GM19025 (cell line): ENCODE measurements around the gene TUBB1.

Source experiments
- ATAC-seq: cut with Tn5 transposase; IDR thresholded peaks from one replicate; pipeline ENCODE4 v1.9.1; 2021; ENCODE audit warnings: mild to moderate bottlenecking, low read depth, moderate library complexity; ENCODE audit not compliant: unreplicated experiment

The TUBB1 gene

DNA sequence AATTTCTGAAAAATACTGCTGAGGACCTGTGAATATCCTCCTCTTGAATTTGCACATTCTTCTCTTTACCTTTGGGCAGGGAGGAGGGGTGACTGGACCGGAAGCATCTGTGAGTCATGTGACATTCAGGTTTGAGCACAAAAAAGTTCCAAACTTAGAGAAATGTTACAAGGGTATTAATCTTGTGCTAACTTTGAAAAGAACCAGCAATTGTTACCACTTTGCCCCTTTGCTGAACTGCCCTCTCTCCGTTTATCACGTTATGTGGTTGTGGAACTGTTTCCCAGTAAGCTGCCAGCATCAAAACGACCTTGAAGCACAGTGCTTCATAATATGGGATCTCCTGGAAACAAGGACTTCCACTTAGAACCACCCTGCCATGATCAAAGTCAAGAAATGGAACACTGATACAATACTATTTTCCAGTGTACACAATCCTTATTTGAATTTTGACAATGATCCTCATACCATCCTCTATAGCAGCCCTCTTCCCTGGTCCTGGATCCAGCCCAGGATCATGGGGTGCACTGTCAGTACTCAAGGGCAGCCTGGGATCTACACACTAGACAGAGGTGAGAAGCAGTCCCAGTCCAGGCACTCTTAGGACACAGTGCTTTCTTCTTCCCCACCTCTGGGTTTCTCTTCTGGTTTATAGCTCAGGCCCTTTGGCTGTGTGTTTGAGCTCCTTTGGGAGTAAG is 2.3 kb upstream of the TUBB1 start:
- ATAC-seq = no peak

DNA sequence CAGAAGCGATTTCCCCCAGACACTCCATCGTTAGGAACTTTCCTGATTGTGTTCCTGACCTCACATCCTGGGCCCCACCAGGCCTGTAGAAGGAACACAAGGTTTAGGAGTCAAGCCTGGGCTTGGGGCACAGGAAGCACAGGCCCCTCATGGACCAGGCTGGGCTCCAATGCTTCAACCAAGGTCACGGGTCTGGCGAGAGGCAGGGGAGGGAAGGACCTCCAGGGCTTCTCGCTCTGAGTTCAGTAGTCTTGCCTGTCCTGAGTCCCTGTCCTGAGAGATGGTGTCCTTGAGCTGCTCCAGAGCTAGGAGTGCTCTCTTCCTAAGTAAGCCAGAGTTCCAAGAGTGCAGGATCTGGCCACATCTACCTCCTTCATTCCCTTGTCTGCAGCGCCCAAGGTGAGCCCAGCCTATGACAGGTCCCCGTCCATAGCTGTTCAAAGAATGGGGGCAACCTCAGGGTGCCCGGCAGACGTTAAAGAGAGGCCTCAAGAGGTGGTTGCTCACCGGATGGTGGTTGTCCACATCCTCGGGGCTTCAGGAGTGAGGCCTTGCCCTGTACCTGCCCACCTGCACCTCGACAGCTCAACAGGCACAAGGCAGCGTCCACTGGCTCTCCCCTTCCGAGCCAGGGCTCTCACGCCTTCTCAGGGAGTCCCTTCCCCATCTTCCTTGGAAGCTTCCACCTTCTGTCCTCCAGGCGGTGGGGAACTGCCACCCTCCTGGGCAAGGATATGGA is 1.6 kb upstream of the TUBB1 start:
- no peak for ATAC-seq

DNA sequence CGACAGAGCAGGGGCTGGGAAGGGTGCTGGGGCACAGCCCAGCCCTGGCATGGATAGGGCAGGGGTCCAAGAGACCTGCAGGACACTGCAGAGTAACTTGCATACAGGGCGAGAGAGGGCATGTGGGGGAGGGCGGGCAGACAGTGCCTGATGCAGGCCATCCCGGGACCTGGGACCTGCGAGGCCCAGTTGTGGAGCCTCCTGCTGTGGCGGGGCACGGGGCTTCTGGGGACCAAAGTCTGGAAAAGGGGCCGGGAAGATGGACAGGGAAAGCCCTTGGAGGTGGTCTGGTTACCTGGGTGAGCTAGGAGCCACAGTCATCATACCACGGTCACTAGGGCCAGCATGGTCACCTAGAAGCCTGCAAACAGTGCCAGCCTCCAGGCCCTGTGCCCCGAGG is 412 bp upstream of the TUBB1 start:
- ATAC-seq = no peak

DNA sequence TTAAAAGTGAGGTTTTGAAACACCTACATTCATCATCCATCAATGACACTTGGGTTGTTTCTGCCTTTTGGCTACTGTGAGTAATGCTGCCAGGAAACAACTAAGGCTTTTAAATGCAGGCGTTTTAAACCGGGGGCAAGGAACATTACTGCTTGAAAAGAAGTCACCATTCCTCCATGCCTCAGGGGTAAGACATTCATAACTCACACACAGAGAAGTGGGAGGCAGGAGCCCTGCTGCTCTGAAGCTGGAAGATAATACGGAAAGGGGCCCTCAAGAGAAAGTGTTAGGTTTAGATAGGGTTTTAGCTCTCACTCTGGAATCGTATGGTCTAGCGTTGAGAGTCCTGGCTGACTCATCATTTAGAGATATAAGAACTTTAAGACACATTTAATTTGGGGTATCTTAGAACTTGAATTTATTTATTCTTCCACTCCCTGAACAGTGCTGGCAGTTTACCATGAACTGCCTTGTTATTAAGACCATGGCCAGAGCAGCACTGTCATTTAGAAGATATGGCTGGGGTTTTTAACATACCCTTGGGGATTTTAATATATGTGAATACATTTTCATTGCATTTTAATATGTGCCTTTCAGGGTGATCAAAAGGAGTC is 1.8 kb downstream of the TUBB1 start:
- ATAC-seq = no peak

- no peak for ATAC-seq
Observed at GRCh38 chr20:59022754-59023153, 3.5 kb downstream of the TUBB1 start.

DNA sequence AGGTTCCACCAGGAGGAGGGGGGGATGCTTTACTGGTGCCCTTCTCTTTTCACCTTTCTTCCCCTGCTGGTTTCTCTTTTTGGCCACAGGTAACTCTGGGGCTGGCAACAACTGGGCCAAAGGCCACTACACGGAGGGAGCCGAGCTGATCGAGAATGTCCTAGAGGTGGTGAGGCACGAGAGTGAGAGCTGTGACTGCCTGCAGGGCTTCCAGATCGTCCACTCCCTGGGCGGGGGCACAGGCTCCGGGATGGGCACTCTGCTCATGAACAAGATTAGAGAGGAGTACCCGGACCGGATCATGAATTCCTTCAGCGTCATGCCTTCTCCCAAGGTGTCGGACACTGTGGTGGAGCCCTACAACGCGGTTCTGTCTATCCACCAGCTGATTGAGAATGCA is 4.4 kb downstream of the TUBB1 start:
- no peak for ATAC-seq

GRCh38 chr20:59024111-59024530 is 4.9 kb downstream of the TUBB1 start:
- ATAC-seq = no peak

DNA sequence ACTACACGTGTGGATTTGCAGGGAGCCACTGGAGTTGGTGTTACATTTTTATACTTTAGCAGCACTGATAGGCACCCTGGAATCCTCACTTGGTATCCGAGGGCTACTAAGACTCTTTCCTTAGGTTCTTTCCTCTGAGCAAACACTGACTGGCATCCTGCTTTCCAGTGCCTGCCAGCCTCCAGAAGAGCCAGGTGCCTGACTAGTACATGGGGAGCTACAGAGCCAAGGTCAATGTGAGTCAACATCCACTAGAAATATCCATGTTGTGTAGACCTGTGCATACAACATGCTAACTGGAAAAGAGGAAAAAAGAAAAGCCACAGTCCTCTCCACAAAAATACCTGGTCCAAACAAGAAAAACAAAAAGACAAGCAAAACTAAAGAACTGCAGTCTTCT is 5.9 kb downstream of the TUBB1 start:
- ATAC-seq = no peak

GRCh38 chr20:59025511-59025910 is 6.3 kb downstream of the TUBB1 start:
- no peak for ATAC-seq

DNA sequence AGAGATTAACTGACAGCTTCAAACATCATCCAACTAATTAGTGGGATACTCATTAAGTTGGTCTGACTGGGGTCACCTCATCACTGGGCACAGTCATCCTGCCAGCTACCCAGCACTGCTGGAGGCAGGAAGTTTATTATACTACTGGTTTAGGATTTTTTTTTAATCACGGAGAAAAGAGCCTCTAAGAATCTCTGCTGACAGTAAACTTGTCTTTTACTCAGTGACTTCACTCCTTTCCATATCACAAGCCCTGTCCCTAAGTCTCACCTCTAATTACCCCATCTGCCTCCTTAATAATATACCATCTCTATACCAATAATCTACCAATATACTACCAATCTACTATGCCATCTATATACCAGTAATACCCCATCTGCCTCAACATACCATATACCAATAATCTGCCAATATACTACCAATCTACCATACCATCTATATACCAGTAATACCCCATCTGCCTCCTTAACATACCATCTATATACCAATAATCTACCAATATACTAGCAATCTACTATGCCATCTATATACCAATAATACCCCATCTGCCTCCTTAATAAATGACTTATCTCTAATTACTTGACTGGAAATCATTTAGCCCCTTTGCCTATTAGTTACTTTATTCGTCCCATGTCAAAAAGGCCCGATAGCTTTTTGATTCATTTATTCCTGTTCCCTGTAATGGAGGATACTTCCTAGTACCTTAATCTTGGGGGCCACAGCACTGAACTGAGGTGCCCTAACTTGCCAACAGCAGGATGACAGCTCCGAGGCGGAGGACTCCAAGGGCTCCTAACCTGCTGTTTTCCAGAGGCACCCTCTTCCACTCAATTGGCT is 7.9 kb downstream of the TUBB1 start:
- ATAC-seq = no peak

DNA sequence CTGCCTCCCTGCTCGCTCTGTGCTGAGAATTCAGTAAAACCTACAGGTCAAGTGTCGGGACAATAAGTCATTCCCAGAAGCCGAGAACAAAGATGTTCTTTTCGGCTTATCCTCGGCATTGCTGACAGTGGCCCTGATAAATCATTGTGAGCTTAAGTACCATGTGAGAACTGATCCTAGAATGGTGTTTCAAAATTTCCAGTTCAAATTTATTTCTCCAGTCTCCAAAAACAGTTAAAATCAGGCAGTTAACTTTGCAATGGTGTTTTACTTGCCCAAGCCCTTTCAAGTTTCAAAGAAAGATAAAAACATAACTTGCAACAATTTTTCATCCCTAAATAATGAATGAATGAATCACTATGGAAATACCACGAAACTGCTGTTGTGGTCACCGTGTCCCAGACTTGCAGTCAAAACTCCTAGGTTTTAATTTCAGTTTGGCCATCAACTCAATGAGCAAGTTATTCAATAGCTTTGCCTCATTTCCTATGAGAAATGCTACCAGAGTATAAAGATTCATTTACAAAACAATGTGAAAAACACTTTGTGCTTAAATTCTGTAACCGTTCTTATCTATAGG is 8.6 kb downstream of the TUBB1 start:
- ATAC-seq = no peak

DNA sequence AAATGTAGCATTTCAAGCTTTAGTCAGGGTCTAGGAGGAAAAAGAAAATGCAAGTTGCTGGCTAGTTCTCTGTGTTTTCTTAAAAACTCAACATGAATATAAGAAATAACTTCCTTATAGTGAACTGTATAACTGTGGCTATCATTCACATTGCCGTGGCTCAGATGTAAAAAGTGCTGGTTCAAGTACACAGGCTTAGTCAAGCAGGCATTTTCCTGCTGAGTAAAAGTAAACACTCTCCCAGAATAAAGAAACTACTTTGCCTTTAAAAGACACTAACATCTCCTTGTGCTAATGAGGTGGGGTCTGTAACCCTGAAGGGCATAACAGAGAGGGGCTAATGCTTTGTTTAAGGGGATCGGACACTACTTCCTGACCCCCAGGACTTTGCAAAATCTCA is 9.6 kb downstream of the TUBB1 start:
- no peak for ATAC-seq

GRCh38 chr20:59030911-59031563 is 11.8 kb downstream of the TUBB1 start:
- ATAC-seq = no peak

GRCh38 chr20:59031564-59032022 is 12.4 kb downstream of the TUBB1 start:
- ATAC-seq = no peak

GRCh38 chr20:59032023-59032712 is 12.9 kb downstream of the TUBB1 start, which contains the start of gene ATP5F1E:
TSS of gene ATP5F1E (minus strand) at chr20:59032335. CDS start at chr20:59032251, 84 bp downstream.
- peak; percentile 95 for ATAC-seq

GRCh38 chr20:59032713-59033059 is 13.5 kb downstream of the TUBB1 start:
- ATAC-seq = no peak

DNA sequence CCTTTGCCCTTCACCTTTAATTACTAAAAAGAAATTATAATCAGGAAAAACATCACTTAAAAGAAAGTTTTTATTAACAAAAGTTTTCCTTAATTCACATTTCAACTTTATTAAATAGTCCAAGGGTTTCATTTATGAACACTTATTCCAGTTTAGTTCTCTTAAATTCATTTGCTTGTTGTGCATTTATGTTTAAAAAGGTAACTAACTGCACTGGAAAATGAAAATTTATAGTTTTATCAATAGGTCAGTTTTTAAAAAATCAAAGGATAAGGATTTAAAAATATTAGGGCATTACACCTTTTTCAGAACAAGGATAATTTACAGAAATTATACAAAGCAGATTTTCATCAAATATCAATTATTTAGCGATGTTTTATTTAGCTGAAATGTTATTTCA is 13.9 kb downstream of the TUBB1 start:
- no peak for ATAC-seq

- no peak for ATAC-seq
Observed at GRCh38 chr20:59033616-59034165, 14.5 kb downstream of the TUBB1 start.

GRCh38 chr20:59035381-59035780 is 16.2 kb downstream of the TUBB1 start:
- ATAC-seq = no peak
